Esophagus squamous epithelium (tissue), 4 donors: ENCODE measurements around the gene TREML4.

Experiments used
- CTCF ChIP-seq, 6 experiments: fragments of 450-650 bp in 4 of 6; fragments of 200-600 bp in 2 of 6; sonication (generic) in 2 of 6; IDR thresholded peaks; one replicate each; pipeline ENCODE4 v1.5.1; 2016 to 2019; ENCODE audit warnings: antibody characterized with exemption in 6 of 6, mild to moderate bottlenecking in 4 of 6, moderate library complexity in 4 of 6
- POLR2A ChIP-seq, 4 donors: fragments of 450-650 bp; IDR thresholded peaks; one replicate each; pipeline ENCODE4 v1.6.1; 2017; ENCODE audit warnings: antibody characterized with exemption in 4 of 4, mild to moderate bottlenecking in 4 of 4, moderate library complexity in 3 of 4

- TF ChIP-seq CTCF (IDR thresholded peaks at IDR 0.05) (no peak), POLR2A (IDR thresholded peaks at IDR 0.05) (no peak)
Measured at GRCh38 chr6:41184761-41185160, 43.4 kb upstream of the TREML4 start.
